NCI-H2171 (cell line): ENCODE results near the gene RNF166.
A peak's percentile ranks its signal among the peaks of the same experiment; 100 is the strongest.

ENCODE experiments used
- DNase-seq: peaks from one replicate; lab custom pipeline; 2025; lab: John Stamatoyannopoulos, UW

Gene RNF166

GRCh38 chr16:88706229-88706964 lies at the start of gene RNF166, which contains the start of gene CTU2:
RNF166 (minus strand) TSS chr16:88706408; CDS start chr16:88706325, 83 bp downstream.
CTU2 (plus strand) TSS chr16:88706503; CDS start chr16:88706531, 28 bp downstream.
- peak; percentile 83 for DNase-seq

GRCh38 chr16:88754912-88755744 lies 48.9 kb upstream of the RNF166 start:
- DNase-seq: no peak

DNA sequence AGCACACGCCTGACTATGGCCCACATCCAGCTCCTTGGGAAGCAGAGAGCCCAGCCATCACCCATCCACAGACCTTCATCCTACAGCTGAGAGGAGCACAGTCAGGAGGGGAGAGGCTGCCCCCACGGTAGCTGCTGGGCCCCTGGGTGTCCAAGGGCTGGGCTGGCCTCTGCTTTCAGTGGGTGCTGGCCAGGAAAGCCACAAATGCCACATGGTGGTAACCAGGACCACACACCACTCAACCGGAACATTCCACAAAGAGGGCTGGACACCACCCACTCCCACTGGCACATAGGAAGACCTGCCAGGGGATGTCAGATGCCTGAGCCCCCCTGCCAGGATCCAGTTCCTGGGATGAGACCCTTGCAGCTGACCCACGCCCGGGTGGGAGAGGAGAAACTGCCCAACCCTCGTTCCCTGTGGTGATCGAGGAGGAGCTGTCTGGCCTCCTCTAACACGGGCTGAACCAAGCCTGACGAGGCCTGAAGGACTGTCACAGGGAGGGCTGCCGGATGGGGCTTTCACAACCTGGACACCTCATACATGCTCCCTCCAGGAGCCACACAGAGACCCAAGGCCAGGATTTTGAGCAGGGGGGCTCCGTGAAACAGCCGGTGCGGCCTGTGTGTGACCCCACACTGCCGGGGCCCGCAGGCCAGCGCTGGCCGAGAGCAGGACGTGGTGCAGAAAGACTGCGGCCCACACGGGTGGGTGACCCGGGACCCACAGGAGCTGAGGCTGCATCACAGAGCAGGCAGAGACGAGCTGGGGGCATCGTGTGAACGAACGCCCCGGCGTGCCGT lies 48.1 kb upstream of the RNF166 start:
- no peak for DNase-seq

GRCh38 chr16:88753602-88754001 lies 47.4 kb upstream of the RNF166 start:
- DNase-seq: no peak

DNA sequence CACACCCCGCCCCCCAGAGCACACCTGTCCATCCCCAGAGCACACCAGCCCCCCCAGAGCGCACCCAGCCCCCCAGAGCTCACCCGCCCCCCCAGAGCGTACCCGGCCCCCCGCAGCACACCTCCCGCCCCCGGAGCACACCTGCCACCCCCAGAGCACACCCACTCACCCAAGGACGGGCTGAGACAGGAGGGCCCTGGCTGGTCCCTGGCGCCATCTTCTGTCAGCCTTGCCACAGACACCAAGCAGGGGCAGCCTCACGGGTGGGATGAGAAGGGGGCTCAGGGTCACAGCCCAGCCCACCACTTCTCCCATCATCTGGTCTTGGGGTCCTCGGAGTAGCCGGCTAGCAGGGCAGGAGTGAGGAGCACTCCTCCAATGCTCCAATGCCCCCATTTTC lies 47.0 kb upstream of the RNF166 start:
- no peak for DNase-seq

- no peak for DNase-seq
Measured at GRCh38 chr16:88752386-88753002, 46.3 kb upstream of the RNF166 start.

- DNase-seq: peak; percentile 65
Measured at GRCh38 chr16:88750854-88751253, 44.6 kb upstream of the RNF166 start.

DNA sequence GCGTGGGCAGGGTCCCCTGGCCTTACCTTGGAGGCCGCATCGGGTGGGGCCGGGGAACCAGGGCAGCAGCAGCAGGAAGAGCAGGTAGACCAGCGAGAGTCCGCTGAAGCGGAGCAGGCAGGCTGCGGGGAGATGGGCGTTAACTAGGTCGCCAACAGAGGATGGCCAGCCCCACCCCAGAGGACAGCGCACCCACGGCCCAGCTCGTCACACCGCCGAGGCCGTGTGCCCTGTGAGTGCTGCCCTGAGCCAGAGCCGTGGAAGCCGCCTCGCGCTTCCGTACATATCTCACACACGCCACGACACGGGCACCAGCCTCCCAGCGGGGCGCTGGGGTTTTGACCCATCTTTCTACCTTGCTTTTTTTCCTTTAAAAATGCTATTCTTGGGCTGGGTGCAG lies 43.1 kb upstream of the RNF166 start:
- no peak for DNase-seq

DNA sequence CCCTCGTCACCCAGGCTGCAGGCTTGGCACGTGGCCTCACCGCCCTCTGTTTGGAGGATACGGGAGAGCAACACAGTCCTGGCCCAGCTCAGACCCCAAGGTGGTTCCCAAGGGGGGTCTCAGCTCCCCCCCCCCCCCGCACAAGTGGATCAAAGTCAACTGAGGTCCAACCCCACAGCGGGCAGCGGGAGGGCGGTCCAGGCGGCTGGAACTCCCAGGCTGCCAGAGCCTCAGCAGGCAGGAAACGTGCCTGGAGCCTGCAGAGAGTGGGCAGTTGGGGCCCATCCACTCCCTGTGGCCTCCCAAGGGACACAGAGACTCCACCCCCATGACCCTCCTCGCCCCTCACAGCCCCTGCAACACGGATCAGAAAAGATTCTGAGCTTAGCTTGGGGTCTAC lies 42.2 kb upstream of the RNF166 start:
- DNase-seq: no peak

DNA sequence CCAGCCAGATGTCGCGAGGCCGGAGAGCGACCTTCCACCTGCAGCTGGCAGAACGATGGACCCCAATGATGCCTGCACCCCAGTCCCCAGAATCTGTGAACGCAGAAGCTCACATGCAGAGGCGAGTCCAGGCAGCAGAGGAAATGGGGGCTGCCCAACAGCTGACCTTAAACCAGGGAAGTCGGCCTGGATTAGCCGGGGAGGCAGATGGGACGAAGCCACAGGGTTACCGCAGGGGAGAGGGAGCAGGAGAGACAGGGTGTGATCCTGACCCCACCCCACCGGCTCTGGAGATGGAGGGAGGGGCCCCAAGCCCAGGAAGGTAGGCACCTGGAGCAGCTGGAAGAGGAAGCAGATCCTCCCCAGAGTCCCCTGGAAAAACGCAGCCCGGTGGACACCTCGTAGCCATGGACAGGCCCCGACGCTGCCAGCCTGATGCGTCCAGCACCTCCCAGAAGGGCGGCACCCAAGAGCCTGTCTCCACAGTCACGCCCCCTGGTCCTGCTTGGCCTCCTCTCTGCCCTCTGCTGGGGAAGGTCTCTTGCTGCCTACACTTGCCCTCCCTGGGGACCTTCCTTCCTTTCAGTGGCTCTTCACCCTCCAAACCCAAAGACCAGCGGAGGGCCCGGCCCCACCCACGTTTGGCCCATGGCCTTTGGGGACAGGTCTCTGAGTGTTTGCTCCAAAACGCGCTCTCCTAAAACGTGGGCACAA lies 41.5 kb upstream of the RNF166 start:
- DNase-seq: no peak

- DNase-seq: no peak
Measured at GRCh38 chr16:88746506-88746905, 40.3 kb upstream of the RNF166 start.

DNA sequence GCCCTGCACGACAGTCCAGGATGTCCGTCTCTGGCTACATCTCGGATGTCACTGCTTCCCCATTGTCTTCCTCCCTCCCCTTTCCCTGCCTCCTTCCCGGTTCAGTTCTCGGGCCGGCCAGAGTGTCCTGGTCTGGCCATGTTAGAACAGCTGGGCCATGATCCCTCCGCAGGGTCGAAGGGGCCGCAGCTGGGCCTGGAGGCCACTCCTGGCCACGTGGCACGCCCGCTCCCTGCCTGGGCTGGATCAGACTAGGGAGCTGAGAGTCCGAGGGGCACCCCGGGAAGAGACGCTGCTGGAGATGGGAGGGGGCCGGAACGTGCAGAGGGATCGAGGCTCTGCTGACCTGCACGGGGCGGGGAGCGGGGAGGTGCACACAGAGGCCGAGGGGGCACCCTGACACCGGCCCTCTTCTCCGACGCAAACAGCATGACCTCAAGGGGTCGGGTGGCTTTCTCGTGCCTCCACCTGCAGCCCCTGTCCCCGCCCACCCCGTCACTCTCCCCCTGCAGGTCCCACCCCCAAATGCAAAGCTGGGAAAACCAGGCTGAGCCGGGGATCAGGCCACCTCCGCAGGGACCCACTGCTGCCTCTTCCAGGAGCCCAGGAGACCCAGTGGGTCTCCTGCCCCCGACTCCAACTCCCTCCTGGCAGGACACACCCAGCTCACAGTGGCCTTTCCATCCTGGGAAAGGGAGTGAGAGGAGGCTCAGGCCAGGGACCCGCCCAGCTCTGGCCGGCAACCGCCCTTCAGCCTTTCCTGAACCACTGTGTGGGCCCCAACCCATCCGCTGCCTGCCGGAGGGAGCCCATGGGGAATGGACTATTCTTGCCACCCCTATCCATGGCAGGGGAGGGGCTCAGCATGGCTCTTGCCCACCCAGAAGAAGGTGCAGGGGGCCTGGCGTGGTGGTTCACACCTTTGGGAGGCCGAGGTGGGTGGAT lies 38.6 kb upstream of the RNF166 start:
- DNase-seq: no peak

GRCh38 chr16:88743693-88744576 lies 37.7 kb upstream of the RNF166 start:
- peak; percentile 21 for DNase-seq

DNA sequence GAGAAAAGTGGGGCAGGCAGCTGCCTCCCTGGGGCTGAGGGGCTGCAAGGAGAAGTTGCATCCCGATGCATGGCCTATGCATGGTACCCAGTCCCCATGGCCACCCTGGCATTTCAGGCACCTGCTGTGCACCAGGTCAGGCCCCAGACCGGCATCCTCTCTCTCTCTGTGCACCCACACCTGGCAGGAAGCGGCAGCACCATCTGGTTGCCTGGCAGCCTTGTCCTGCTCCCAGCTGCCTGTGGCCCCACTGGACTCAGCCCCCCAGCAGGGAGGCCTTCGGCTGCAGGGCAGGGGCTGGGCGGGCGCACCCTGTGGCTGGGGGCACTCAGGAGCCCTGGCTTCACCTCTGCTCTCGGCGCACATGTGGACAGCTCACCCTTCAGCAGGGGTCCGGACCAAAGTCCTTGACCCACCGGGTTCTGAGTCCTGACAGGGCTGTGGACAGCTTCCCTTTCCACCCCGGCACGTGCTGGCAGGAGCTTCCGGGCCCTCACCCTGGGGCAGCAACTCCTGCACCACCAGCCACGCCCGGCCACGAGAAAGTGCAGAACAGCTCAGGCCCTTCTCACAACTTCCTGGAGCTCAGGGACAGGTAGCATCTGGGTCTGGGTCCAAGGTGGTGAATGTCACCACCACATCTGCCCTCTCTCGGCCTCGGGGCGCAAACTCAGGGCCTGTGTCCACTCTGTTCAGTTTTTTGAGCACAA lies 36.8 kb upstream of the RNF166 start:
- no peak for DNase-seq

GRCh38 chr16:88741368-88741767 lies 35.2 kb upstream of the RNF166 start:
- DNase-seq: no peak

DNA sequence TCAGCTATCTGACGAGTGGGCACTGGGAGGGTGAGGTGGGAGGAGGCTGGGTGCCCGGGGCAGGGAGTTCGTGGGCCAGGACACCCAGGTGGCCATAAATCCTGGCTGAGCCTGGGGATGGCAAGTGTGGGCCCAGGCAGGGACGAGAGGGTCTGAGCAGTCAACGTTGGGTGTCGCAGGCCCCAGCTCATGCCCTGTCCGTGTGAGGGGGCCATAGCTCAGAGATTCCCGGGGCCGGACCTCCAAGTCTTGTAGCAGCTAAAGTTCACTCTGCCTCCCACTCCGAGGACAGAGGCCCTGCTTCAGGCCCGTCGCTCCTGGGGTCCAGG lies 34.5 kb upstream of the RNF166 start:
- no peak for DNase-seq

DNA sequence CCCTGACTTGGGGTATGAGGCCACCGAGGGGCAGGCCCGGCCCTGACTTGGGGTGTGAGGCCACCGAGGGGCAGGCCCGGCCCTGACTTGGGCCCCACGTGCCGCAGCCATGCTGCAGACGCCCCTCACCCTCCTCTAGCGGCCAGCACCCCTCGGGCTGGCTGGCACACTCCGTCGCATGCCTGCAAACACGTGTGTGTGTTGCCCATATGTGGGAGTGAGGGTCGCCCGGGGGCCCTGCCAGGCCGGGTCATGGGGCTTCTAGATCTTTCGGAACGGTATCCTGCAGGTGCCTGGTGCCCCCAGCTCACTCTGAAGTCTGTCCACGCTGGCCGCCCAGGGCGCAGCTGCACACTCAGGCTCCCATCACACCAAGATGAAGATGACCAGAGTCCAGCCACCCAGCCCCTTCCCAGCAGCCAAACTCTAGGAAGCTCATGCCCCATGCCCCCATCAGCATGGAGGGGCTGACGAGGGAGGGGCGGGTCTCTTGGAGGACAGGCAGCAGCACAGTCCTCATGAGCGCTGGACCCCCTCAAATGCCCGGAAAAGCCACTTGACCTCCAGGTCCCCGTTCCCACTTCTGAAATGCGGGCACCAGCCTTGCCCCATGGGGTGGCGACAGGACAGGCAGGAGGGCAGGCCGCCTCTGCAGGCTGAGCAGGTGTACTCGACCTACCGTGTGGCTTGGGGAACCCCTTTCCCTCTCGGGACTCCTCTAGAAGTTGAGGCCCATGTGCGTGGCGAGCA lies 33.9 kb upstream of the RNF166 start:
- no peak for DNase-seq
